Stimulated activated CD8-positive, alpha-beta memory T cell treated with anti-CD3 and anti-CD28 coated beads, Interleukin-15, amount 100 ng/mL, for 4 hours (primary cell): ENCODE data around the gene SH3TC2.

Experiments
- DNase-seq, 2 donors: peaks; one replicate each; pipeline ENCODE4 v3.0.0-alpha.2; 2020; ENCODE audit warnings: low read depth in 2 of 2

The SH3TC2 gene

DNA sequence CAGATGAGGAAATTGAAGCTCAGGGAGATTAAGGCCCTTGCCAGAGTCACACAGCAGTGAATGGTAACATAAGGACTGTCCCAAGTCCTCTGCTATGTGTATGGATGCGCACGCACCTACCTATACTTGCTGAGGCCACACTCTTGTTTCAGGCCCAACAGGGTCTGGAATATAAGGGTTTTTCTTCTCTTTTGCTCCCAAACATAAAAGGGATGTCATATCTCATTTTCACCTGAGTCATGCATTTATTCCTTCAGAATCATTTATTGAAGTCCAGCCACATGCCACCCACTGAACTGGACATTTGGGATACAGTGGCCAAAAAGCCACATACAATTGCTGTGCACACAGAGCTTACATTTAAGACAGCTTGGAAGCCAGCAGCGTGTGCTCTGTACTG is 92.0 kb downstream of the SH3TC2 start:
- no peak for DNase-seq

DNA sequence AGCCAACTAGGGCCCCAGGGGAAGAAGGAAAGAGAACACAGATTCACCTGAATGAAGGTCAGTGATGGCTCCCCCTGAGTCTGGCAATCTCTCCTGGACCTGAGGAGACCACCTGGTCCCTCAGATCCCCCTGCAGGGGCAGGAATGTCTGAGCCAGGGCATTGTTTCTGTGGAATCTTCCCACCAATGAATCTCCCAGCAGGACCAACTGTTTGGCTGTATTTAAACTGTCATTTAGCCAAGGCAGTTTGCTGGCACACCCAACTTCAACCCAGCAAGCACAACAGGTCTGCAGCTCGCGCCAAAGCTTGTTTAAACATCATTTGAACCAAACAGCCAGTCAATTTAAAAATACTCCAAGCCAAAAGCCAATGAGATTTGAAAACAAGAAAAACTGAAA is 92.6 kb downstream of the SH3TC2 start:
- no peak for DNase-seq

DNA sequence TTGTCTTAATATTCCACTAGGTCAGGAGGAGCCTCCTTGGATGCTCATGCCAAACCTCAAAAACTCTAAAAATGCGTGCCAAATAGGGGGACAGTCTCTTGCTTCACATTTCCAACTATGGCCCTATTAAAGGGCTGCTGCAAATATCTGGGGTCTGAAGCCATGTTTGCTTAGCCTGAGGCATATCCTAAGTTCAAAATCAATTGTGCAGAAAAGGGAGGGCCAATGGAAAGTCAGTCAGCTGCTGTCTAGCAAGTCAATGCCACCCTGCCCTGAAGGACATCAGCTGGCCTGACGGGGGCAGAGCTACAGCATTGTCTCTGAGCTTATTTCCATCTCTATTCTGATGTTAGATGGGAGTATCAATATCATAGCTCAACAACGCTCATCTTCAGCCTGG is 93.6 kb downstream of the SH3TC2 start:
- no peak for DNase-seq

DNA sequence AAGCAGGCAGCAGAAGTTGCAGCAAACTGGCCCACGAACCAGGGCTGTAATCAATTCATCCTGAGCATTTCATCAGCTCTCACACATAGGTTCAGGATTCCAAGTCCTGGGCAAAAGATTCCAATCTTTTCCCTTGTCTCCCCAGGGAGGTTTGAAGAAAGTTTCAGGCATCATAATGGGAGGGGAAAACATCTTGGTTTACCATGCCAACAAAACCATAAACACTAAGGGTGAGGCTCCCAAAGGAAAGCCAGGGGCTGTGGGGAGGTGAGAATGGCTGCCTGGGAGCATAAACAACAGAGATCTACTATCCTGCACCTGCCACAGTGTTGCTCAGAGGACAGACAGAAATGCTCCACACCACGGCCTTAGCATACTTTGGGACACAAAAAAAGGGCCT is 94.6 kb downstream of the SH3TC2 start:
- no peak for DNase-seq

DNA sequence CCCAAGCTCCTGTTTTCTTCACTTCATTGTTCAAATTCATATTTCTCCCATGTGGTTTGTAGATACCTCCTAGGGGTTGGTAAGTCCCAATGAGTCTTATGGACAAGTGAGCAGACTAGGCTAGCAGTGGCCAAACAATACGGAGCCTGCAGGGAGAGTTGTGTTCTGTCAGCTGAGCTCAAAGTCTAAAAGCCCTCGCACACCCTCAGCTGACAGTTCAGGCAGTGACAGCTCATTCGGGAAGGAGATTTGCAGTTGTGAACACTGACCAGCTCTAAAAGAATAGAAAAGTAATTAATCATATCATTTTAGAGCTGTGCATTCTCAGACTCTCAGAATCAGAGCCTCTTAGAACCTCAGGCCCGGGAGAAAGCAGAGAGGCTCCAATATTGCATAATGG is 95.1 kb downstream of the SH3TC2 start:
- no peak for DNase-seq

DNA sequence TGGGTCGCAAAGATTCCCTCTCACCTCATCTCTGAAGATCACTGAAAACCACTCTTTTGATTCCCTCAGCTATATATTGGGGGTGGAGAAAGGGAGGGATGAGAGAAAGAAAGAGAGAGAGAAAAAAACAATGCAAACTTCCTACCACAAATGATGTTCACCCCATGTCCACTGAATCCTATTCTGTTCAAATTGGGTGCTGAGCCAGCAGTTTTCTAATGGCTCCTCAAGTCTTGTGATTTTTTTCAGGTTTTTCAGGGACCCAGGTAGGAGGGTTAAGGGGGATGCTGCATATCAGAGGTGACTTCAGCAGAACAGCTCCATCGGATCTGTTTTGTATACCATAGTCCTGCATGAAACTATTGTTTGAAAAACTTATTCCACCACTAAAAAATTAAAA is 95.9 kb downstream of the SH3TC2 start:
- no peak for DNase-seq

DNA sequence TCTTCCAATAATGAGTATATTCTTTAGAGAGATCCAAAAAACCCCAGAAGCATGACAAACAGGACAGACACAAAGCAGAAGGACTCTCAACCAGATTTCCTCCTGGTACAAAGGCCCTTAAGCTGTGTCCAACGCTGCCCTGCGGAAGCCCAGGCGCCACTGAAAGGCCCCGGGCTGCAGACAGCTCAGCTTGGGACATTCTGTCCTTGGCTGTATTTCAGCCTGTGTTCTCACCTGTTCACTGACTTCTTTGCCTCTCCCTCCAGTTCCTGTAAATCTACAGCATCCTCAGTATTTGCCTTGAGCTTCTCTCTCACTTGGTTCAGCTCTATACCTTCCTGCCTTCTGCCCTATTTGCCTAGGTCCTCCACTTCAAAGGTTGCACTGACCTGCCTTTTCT is 96.5 kb downstream of the SH3TC2 start:
- no peak for DNase-seq

DNA sequence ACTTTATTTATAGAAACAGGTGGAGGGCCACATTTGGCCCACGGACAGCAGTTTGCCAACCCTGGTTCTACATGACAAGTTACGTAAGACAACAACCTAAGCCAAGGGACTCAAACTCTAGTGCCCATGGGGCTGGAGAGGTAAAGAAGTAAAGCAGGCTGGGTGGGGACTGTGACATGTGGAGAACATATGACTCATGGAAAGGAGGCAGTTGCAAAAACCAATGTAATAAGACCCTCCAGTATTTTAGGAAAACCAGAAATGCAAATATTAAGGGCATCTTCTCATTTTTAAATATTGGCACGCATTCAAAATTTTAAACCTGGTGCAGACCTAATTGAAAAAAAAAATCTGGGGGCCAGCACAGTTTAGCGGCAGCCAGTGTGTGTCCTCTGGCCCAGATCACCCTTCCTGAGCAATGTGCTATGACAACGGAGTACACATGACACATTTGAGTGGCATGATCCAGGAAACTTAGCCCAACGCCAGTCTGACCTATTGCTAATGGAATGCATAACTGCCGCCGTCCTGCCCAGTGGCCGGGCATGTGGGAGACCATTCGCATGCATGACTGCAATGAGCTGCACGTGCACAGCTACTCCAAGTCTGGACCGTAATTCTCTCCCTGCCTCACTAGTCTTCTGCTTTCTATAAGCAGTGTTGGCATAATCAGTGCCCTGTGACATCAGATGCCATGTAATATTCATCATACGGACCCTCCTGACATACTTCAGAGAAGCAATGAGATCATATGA is 97.2 kb downstream of the SH3TC2 start:
- no peak for DNase-seq

DNA sequence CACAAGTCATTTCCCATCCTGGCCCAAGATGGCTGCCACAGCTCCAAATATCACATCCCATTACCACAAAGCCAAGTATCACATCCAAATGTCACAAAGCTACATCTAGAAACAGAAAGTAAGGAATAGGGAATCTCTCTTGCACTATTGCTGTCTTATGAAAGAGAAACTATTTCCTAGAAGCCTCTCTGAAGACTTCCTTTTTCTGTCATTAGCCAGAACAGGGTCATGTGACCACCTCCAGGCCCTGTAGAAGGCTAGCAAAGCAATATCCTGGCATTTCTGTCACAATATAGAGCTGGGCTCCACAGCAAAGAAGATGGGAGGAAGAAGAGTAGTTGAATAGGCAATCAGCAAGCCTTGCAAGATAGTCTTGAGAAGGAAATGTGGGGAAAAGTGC is 99.2 kb downstream of the SH3TC2 start:
- DNase-seq: no peak

DNA sequence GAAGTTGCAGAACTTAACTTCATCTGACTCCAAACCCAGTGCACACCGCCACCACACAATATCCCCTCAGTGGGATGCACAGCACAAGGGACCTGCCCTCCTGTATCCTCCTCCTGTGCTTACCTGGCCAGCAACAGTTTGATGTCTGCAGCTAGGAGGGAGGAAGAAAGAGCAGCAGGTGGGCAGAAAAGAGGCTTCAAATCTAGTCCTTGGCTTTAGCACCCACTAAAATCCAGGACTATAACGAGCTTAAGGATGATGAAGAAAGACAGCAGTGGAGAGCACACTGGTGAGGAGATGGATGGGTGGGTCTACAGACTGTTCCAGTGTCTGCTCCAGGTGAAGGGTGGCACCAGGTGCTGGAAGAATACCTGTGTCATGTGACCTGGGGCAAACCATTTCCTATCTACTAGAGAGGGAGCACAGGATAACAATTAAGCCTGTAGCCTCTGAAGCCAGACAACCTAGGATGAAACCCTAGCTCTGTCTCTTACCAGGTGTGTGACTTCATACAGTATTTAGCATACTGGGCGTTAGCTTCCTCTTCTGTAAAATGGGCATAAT is 100.0 kb downstream of the SH3TC2 start:
- DNase-seq: no peak

DNA sequence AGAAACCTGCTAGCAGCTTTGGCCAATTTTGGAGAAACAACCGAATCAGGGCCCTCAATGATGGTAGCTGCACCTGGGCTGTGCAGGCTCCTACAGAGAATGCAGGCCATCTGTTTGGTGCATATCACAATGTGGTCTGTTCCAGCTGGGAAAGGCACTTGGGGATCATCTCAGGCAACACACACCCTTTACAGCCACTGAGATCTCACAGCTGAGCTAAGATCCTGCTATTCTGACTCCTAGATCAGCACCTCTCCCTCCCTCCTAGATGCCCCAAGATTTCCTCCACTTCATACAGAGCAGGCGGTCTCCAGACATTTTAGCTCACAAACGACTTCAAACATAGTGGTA is 100.7 kb downstream of the SH3TC2 start:
- no peak for DNase-seq

DNA sequence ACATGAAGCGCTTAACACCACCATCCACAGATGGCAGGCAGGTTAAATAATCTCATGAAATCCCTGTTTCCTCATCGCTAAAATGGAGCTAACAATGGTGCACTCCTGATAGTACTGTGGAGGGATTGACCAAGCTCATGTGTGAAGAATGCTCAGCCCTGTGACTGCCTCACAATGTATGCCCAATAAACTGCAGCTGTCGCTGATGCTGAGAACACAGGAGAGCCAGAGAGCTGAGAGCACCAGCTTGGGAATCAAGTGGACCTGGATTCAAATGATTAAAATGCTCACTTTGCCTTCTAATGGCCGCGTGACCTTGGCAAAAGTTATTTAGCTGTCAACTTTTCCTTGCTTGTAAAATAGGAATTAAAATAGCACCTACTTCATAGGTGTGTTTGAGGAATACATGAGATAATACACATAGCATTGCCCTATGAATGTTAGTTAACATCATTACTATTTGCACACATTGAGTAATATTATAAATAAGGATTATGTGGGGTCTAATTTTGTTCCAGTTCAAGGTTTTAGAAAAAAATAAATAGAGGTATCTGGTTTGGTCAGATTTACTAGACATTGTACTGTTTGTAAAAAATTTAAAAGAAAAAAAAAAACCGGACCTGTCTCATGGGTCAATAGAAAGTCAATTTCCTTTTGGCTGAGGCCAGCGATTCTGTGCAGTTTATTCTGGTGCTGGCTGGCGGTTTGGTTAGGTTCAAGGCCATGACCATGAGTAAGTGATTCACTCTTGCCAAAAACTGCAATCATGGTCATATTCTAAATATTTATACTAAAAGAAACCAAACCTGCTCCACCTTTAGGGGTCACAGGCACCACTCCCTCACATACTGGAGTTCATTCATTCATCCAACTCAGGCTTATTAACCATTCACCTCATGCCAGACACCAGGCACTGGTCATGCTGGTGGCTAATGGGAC is 101.3 kb downstream of the SH3TC2 start:
- DNase-seq: no peak

DNA sequence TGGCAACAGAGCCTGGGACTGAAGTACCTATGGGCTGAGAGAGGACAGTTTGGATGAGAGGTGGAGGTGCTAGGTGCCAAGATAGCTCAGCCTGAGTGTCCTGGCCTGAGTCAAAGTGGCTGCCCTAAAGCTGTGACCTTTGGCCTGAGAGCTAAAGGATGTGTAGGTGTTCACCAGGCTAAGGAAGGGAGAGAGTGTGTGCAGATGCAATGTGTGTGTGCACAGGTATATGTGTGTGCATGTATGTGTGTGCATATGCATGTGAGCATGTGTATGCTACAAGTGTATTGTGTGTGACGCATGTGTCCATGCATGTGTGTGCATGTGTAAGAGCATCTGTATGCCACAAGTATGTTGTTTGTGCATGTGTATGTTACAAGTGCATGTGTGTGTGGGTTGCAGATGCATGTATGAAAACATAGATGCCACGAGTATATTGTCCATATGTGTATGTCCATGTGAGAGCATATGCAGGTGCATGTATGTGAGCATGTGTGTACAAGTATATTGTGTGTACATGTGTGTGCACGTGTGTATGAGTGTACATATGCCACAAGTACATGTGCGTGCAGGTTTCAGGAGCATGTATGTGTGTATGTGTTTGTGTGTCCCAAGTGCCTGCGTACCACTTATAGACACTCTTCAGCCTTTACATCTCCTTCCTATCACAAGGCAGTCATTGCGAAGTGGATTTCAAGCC is 102.6 kb downstream of the SH3TC2 start:
- DNase-seq: no peak

DNA sequence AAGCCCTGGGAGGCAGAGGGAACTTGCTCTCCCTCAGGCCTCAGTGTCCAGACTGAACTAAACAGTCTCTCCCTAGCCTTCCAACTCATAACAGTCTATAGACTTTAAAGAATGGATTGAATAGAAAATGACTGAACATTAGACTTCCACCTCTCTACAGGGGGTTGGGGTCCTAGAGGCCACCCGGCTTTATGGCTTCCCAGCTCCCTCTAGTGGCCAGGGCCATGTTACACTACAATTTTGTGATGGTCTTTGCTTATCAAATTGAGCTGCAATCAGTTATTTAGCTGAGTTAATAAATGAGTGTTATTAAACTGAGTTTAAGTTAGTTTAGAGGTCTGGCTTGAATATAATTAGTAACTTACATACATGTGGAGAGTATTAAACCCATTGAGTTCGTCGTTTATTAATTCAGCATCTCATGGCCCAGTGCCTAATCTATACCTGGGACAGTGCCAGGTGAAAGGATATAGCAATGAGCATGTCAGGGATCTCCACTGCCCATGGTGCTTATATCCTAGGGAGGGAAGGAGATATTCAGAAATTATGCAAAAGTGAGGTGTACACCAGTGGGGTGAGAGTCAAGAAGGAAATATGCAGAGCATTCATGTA is 105.2 kb downstream of the SH3TC2 start:
- peak in 1 of 2 donors; percentile 14 for DNase-seq

DNA sequence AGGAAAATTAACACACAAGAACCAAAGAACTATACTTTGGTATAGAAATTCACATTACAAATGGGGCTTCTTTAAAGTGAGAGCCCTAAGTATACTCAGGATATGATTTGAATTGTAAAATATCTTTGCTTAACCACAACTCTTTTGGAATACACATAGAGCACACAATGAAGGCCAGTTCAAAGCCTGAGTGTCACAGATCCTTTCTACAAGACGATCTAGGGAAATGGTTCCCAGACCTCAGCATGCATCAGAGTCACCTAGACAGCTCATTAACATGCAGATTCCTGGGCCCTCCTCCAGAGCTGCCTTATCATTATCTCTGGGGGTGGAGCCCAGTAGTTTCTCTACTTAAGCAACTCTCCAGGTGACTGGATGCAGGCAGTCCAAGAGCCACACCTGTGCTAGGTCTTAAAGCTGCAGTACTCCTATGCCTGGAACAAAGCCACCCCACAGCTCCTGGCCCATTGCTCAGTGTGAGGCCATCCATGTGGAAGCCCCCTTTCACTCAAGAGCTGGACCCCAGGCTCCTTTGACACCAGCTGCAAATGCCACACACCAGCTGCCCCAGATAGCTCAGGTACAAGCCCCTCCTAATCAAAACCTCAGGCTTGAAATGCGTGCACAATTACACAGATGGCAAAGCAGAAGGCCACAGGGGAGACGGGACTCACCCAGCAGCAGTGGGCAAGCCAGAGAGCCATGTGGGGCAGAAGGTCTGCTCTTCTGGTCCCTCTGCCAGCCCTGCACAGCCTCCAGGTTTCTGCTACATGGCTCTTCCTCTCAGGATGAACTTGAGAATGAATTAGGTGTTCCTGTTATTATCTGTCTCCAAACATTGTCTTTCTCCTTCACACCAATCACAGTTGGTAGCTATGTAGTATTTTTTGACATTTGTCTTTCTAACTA is 106.1 kb downstream of the SH3TC2 start:
- no peak for DNase-seq
